ENCODE measurements around the gene JOSD1.

DNA sequence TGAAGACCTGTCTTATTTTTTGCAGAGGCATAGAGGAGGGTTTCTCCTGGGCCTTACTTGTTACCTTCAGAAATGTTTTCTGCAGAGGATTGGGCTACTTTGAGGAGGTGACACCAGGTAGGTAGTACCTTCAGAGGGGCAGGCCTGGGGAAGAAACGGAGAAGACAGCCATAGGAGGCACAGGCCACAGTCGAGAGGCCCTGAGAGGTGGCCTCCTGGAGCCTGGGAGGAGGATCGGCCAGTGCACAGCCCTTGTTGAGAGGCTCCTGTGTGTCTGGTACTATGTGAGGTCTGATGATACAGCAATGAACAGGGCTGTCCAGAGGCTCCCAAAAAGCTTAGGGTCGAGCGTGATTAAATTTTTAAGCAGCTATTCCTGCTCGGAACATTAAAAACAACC lies 16.5 kb upstream of the JOSD1 start:
- TF ChIP-seq, protein P1, sequence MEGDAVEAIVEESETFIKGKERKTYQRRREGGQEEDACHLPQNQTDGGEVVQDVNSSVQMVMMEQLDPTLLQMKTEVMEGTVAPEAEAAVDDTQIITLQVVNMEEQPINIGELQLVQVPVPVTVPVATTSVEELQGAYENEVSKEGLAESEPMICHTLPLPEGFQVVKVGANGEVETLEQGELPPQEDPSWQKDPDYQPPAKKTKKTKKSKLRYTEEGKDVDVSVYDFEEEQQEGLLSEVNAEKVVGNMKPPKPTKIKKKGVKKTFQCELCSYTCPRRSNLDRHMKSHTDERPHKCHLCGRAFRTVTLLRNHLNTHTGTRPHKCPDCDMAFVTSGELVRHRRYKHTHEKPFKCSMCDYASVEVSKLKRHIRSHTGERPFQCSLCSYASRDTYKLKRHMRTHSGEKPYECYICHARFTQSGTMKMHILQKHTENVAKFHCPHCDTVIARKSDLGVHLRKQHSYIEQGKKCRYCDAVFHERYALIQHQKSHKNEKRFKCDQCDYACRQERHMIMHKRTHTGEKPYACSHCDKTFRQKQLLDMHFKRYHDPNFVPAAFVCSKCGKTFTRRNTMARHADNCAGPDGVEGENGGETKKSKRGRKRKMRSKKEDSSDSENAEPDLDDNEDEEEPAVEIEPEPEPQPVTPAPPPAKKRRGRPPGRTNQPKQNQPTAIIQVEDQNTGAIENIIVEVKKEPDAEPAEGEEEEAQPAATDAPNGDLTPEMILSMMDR (conservative IDR thresholded peaks at IDR 0.05 in 1 of 2, IDR thresholded peaks at IDR 0.05 in 1 of 2; ENCODE audit: extremely low read depth in 1 of 2, insufficient read depth in 1 of 2, low read depth in 1 of 2, low read length in 2 of 2), result no peak
- no peak for TF ChIP-seq EZH2 (IDR thresholded peaks at IDR 0.05; ENCODE audit: borderline replicate concordance, low read length)

All from mammary epithelial cell (primary cell).